Germinal center (tissue), 1 donor: ENCODE measurements around the gene HYDIN.
"Not testable (repeated sequence)": the region's sequence is repeated elsewhere in the genome, so short reads cannot be mapped to it uniquely, and the experiment has no call there.

Experiments
- DNase-seq: peaks from one replicate; pipeline ENCODE4 v3.0.0; 2012; ENCODE audit warnings: mixed read lengths, low spot score

HYDIN gene

GRCh38 chr16:71225145-71225544 is 5.4 kb downstream of the HYDIN start:
- DNase-seq = no peak

- DNase-seq = no peak
Observed at GRCh38 chr16:71218306-71218963, 12.1 kb downstream of the HYDIN start.

- no peak for DNase-seq
Observed at GRCh38 chr16:71217506-71217905, 13.0 kb downstream of the HYDIN start.

- DNase-seq = no peak
Observed at GRCh38 chr16:71216714-71217113, 13.8 kb downstream of the HYDIN start.

GRCh38 chr16:71214746-71215381 is 15.7 kb downstream of the HYDIN start:
- no peak for DNase-seq

- no peak for DNase-seq
Observed at GRCh38 chr16:71205482-71206131, 24.9 kb downstream of the HYDIN start.

- DNase-seq = no peak
Observed at GRCh38 chr16:71203631-71204030, 26.9 kb downstream of the HYDIN start.

GRCh38 chr16:71201556-71201955 is 29.0 kb downstream of the HYDIN start:
- DNase-seq = no peak

- DNase-seq = no peak
Observed at GRCh38 chr16:71201054-71201453, 29.5 kb downstream of the HYDIN start.

- no peak for DNase-seq
Observed at GRCh38 chr16:71198408-71198807, 32.1 kb downstream of the HYDIN start.

GRCh38 chr16:71192387-71192786 is 38.1 kb downstream of the HYDIN start:
- DNase-seq = no peak

GRCh38 chr16:71188956-71189712 is 41.4 kb downstream of the HYDIN start:
- no peak for DNase-seq

- DNase-seq = no peak
Observed at GRCh38 chr16:71185347-71185746, 45.2 kb downstream of the HYDIN start.

- DNase-seq = no peak
Observed at GRCh38 chr16:71179569-71179968, 51.0 kb downstream of the HYDIN start.

- no peak for DNase-seq
Observed at GRCh38 chr16:71172481-71173207, 57.9 kb downstream of the HYDIN start.

- DNase-seq = not testable (repeated sequence)
Observed at GRCh38 chr16:71161007-71161406, 69.5 kb downstream of the HYDIN start.

GRCh38 chr16:71157278-71157677 is 73.2 kb downstream of the HYDIN start:
- not testable (repeated sequence) for DNase-seq

- DNase-seq = not testable (repeated sequence)
Observed at GRCh38 chr16:71153329-71153728, 77.2 kb downstream of the HYDIN start.

GRCh38 chr16:71151654-71152053 is 78.9 kb downstream of the HYDIN start:
- not testable (repeated sequence) for DNase-seq

- not testable (repeated sequence) for DNase-seq
Observed at GRCh38 chr16:71143246-71143645, 87.3 kb downstream of the HYDIN start.

- DNase-seq = not testable (repeated sequence)
Observed at GRCh38 chr16:71110565-71110964, 120.0 kb downstream of the HYDIN start.

GRCh38 chr16:71109656-71110208 is 120.8 kb downstream of the HYDIN start:
- DNase-seq = not testable (repeated sequence)
